Dermis microvascular lymphatic vessel endothelial cell (primary cell): ENCODE data around the gene SNCAIP. TPM values are rescaled to one million over a fixed set of nuclear protein-coding genes. Genes with fewer than 3 reads are reported as not detected.

Source experiments
- DNase-seq, 2 donors: peaks; one replicate each; pipeline versions ENCODE4 v3.0.0 to v3.0.0-alpha.2; 2010; ENCODE audit warnings: low read depth in 2 of 2
- total RNA-seq: library from RNA; depleted of rRNA; stranded (reverse); fragments of >200 nt; gene quantifications from 2 replicates; pipeline ENCODE4 v1.2.1, GENCODE V29; 2014

The SNCAIP gene
- total RNA-seq: 12.8 and 50.6 TPM in 2 replicates

DNA sequence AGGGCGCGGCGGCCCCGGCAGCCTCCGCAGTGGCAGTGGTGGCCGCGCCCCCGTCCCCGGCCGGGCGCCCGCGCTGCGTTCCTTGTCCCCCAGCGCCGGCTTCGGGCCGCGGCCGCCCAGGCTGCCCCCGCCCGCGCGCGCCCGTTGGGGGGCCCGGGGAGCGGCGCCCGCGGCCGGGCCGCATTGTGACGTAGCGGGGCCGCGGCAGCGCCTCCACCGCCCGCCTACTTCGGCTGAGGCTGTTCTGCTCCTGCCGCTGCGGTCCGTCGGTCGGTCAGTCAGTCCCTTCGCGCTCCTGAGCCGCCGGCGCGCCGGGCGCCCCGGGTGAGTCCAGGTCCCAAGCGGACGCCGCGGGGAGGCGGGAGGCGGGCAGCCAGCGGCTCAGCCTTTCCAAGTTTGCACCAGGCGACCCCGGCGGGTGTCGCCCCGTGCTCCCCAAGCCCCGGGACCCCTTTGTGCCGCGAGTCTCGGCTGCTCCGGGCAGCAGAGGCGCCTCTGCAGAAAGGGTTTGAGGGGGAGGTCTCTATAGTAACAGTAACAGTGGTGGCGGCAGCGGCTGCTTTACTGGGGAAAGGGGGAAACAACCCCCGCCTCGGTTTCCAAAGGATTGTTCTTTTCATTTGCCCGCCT, at the start of gene SNCAIP:
TSS of gene SNCAIP (plus strand) at position 277 of the 630 bp plus-strand sequence. CDS start 78,898 bp downstream, outside the sequence.
- DNase-seq: peak in 1 of 2 donors; percentile 56

DNA sequence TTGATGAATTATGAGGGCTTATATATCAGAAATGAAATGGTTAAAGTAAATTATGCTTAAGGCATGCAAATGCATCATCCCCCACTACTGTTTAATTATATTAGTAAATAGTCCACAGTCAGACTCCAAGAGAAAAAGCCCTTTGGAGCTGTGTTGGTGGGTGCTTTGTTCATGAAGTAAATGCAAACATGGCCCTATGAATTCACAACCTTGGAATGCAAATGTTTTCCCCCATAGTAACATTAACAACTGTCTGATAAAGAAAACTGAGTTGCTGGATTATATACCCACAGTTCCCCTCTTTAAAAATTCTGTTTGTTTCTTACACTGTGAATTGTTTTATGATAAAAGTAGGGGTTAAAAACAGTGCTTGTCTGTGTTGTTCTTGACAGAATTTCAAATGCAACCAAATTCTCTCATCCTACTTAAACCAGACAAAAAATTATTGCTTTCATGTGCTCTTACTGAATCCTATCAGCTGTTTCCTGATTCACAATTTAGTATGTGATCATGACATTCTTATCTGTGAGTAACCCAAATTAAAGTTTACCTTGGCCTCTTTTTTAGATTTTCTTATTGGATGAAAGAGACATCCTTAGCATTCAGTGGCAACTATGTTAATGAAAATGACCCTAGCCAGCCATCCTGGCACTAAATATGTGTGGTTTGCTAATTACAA, 48.5 kb upstream of the SNCAIP start:
- DNase-seq: no peak

GRCh38 chr5:122264610-122265009, 47.4 kb upstream of the SNCAIP start:
- no peak for DNase-seq

DNA sequence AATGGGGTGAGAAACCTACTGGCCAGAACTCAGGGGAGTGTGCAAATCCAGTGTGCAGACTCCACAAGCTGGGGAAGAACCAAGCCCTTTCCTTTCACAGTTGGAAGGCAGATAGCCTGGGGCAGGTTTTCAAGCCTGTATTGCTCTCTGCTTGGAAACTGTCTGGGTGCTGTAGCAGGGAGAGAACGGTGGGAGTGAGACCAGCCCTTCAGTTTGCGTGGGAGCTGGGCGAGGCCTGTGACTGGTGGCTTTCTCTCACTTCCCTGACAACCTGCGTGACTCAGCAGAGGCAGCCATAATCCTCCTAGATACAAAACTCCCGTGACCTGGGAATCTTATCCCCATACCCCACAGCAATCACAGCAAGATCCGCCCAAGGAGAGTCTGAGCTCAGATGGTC, 44.9 kb upstream of the SNCAIP start:
- DNase-seq: no peak

DNA sequence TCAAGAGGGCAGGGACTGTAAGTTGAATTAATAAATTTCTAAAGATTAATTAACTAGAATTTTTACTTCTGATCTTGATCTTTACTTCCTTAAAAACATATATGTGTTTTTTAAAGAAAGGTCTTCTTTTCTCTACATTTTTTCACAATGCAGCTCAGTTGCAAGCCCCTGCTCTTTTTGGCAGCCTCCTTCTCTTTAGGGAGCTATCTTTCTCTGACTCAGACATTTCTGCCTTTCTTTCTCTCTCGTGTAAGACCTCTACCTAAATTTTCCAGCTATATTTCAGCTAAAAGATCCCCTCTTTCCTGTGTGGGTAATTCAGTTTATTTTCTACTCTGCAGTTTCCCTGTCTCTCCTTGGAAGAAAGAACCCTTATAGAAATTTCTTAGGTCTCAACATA, 38.3 kb upstream of the SNCAIP start:
- no peak for DNase-seq

- DNase-seq: no peak
Observed at GRCh38 chr5:122283592-122283991, 28.4 kb upstream of the SNCAIP start.

DNA sequence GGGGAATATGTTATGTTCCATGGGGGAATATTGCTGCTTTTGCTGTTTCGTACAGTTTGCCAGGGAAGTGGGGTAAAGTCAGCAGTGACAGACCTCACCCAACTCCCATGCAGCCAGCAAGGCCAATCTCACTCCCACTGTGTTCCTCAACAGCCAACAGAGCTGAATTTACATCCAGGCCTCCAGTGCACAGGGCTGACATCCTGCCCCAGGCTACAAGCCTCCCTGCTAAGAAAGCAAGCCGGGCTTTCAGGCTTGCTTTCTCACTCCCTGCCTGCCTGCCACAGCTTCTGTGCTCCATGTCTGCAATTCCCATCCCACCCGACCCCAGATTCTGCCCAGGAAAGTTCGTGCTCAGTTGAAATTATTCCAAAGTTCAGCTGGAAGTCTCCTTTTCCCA, 25.5 kb upstream of the SNCAIP start:
- no peak for DNase-seq

DNA sequence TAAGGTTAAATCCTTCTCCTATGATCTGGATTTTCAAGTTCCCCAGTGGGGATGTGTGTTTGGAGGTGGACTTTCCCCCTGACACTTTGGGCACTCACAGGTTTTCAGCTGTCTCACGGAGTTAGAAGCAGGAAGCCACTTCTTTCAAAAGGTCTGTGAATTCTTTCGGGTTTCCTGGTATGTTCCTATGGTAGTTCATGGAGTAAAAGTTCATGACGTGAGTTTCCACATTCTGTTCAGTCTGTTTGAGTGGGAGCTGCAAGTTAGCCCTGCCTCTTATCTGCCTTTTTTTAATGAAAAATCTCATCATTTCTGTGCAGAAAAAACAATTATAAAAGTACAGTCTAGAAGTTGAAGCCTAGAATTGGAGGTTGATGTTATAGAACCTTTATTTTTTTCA, 24.9 kb upstream of the SNCAIP start:
- no peak for DNase-seq

- DNase-seq: no peak
Observed at GRCh38 chr5:122291000-122291901, 20.8 kb upstream of the SNCAIP start.

DNA sequence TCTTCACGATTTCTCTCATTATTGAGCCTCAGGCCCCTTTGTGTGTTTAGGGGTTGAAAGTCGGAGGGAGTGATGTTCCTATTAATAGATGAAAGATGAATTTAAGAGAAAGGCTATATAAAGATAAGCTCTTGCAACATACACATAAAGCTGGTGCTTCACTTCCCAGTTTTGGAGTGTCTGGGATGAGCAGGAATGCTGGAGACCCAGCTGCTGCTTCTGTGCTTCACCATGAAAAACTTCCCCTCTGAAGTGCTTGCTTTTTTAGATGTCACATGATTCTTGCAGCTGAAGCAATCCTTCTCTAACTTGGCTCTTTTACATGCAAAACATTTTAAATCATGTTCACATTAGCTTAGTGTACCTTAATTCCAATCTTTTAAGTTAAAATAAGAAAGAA, 19.7 kb upstream of the SNCAIP start:
- DNase-seq: no peak

DNA sequence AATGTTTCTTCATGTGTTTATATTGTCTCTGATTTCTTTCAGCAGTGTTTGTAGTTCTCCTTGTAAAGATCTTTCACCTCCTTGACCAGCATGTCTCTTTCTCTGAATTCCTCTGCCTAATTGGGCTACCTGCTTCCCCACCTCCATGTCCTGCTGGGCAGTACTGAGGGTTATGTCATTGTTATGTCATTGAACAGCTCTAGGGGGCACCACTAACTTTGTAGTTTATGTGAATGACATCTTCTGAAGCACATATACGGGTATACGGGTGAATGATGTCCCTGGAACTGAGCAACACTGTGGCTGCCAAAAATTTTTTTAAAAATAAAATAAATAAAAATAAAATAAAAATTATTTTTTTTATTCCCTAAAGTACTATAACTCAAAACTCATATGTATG, 16.9 kb upstream of the SNCAIP start:
- peak; percentile 40 to 42 for DNase-seq

DNA sequence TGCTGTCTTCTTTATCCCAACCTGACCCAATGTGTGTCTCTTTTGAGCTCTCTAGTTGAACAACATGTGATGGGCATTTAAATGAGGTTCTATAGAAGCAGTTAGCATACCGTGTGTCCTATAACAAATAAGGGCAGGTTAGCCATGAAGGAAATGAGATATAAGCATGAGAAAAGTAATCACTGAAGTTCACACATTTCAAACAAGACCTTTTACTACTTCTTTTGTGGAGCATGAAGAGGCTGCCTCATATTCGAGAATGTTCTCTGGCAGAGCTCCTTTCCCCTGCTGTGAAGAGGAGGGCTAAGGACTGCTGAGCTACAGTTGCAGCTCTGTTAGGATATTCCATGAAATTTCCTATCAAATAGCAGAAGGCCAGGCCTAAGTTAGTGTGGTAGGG, 15.2 kb upstream of the SNCAIP start:
- DNase-seq: no peak

DNA sequence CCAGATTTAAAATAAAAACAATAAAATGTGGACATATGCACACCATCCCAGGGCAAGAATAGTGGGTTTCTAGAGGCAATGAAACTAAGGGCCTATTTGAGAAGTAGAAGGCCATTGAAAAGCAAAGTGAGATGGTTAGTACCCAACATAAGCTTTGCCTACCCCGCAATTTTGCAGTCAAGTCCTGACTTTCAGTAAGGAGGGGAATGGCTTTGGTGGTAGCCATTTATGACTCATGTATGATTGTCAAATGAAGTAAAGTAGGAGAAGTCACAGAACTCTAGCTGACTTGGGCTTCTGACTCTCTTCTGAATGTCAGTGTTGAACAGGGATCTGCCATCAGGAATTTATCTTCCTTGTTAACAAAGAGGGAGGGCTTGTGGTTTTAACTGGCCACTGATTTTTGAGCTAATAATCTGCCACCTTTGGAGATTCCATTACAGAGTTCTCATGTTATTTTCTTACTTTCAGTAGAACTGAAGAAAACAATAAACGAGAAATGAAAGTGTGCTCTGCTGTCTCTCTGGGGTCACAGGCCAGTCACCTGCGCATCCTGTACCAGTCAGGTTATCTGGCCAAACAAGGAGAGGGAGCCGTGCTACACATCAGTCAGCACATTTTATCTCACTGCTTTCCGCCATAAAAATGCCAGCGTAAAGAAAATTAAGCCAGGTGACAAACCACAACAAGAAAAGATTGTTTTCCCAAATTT, 14.3 kb upstream of the SNCAIP start:
- peak in 1 of 2 donors; percentile 29 for DNase-seq

DNA sequence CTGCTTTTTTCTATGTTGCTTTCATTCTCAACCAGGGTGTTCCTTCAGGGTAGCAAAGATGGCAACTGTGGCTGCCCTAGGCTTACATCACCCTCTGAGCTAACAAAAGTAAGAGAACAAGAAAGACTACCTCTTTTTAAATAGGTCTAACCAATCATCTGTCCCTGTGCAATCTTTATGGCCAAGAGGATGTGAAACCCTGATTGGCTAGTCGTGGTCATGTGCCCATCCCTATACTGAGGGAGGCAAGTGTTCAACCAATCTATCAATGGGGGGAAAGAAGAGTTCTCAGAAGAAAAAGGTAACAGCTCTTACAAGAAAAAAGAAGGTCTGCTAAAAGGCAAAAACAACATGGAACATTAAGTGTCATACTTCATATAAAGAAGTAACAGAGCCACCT, 11.7 kb upstream of the SNCAIP start:
- DNase-seq: no peak

GRCh38 chr5:122301016-122301415, 11.0 kb upstream of the SNCAIP start:
- no peak for DNase-seq

DNA sequence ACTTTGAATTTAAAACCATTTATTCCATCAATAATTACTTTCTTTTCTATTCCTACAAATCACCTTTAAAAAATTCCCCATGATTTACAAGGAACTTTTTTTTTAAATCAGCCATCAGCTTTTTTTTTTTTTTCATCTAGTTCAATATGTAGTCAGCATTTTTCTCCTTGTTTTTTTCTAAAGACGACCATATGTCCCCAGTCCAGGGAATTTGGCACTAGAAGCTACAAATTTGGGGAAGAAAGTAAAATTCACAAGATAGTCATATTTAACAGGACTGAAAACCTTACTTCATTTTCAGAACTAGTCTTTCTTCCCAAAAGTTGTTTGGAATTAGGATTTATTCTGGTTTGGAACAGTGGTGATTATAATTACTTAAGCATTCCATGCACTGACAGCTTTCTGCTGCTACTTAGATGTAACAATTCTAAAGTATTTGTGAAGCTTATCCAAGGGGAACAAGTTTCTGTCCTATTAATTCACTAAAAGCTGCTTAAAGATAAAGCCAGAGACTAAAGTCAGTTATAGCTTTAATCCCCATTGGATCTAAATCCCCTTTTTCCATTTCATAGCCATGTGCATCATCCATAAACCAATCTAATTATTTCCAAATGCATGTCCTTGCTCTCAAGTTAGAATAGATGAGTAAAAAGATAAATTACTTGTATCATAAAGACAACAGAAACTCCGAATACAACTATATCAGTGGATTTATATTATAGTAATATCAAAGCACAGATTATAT, 7.4 kb upstream of the SNCAIP start:
- DNase-seq: no peak

- DNase-seq: peak in 1 of 2 donors; percentile 43
Observed at GRCh38 chr5:122306461-122306860, 5.6 kb upstream of the SNCAIP start.

DNA sequence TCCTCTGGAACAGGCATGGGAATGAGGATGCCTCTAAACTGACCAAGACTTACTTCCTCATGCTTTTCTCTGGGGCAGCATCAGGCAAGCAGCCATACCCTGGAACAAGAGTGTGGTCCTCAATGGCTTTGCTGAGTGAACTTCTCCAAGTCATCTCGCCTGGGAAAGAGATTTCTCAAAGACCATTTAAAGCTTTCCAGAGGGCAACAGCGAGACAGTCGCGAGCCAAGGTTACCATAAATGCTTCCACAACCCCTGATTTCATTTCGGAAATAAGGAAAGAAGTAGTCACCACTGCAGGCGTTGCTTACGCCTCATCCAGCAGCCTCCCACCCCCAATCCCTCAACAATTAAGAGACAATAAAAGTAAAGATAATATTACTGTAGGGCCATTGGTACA, 1.1 kb upstream of the SNCAIP start:
- no peak for DNase-seq

GRCh38 chr5:122311497-122311960, 508 bp upstream of the SNCAIP start:
- no peak for DNase-seq

DNA sequence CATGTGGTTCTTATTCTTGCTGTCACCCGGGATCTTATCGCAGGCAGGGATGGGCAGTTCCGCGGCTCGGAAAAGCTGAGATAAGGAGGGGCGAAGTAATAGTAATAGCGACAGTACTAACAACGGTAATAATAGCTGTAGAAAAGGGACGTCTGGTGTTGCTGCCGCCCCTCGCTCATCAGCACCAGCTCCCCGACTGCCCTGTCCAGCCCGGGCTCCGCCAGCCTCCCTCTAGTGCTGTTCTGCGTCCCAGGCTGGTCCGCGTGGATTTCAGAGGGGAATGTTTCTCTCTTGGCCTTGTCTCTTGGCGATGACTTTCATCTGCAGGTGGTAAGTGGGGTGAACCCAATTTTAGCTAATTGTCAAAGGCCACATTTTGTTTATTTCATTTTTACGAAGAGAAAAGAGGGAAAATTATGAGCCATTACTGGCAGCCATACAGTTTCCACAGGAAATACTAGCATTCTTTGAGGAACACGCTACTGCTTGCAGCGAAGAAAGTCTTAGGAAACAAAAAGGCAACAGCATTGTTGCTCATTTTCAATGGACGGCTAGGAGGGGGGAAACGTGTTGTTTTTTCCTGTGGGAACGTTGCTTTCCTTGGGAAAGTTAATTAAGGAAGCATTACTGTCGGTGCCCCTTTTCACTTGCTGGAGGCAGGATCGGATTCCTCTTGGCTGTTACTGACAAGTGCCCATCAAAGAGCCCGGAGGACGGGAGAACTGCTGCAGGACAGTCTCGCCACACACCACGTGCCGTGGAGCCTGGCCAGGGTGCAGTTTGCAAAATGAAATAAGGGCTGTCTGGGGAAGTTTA, 762 bp downstream of the SNCAIP start:
- DNase-seq: peak in 1 of 2 donors; percentile 62
